GM12878 (cell line): ENCODE data around the gene RXYLT1. TPM values are rescaled to one million over a fixed set of nuclear protein-coding genes. Genes with fewer than 3 reads are reported as not detected.

Experiments used
- ATAC-seq: fragments of 200-7000 bp; cut with Tn5 transposase; 3 replicates; pipeline ENCODE4 v1.9.1; 2020; ENCODE audit warnings: mild to moderate bottlenecking, moderate library complexity
- BruUV-seq: library from RNA; stranded (reverse); fragments of 400-500 nt; replicated peaks from 2 replicates; lab custom pipeline; 2021; lab: Mats Ljungman, UMichigan
- CTCF ChIA-PET: fragments of 300-600 bp; sonication (Branson Sonifier 250); formaldehyde crosslinking; extraction: SDS; loops from one replicate; lab custom pipeline; 2021; ENCODE audit warnings: inconsistent platforms; lab: Yijun Ruan, JAX
- POLR2A ChIA-PET: fragments of 350-600 bp; formaldehyde crosslinking; extraction: SDS; loops from one replicate; lab custom pipeline; 2021; ENCODE audit warnings: inconsistent platforms; lab: Charles Lee
- RAD21 ChIA-PET: fragments of 300-600 bp; sonication (Branson Sonifier 250); formaldehyde crosslinking; loops from one replicate; lab custom pipeline; 2023; ENCODE audit warnings: antibody characterized with exemption; ENCODE audit not compliant: unreplicated experiment; lab: Charles Lee
- SMC1A ChIA-PET: fragments of 300-600 bp; sonication (Branson Sonifier 250); formaldehyde crosslinking; loops from one replicate; lab custom pipeline; 2023; ENCODE audit not compliant: unreplicated experiment, uncharacterized antibody; lab: Charles Lee
- DNase-seq: peaks from one replicate; pipeline ENCODE4 v3.0.0-alpha.2; 2011; ENCODE audit warnings: low read depth, low spot score
- FAIRE-seq: peaks from 3 replicates; lab custom pipeline; 2011; peaks lifted over from hg19 to GRCh38; lab: Jason Lieb, UNC
- H2AFZ ChIP-seq: 2 replicates; pipeline ENCODE4 v1.6.0; 2011; ENCODE audit warnings: low read depth, low read length, control low read depth; ENCODE audit not compliant: control insufficient read depth
- H3K27ac ChIP-seq: 2 replicates; pipeline ENCODE4 v1.5.1; 2011; ENCODE audit warnings: control low read depth; ENCODE audit not compliant: control insufficient read depth, insufficient read depth
- H3K27me3 ChIP-seq, 2 experiments: replicated peaks in 1 of 2; 2 replicates each; pipeline versions ENCODE4 v1.6.0 to v1.6.1; 2011; ENCODE audit warnings: low read length in 1 of 2; ENCODE audit not compliant: control insufficient read depth in 2 of 2, insufficient read depth in 2 of 2
- H3K36me3 ChIP-seq, 2 experiments: 2 replicates each; pipeline ENCODE4 v1.5.1; 2011; ENCODE audit warnings: low read length in 1 of 2; ENCODE audit not compliant: control insufficient read depth in 2 of 2, insufficient read depth in 2 of 2
- H3K4me1 ChIP-seq: 2 replicates; pipeline ENCODE4 v1.6.1; 2011; ENCODE audit warnings: mild to moderate bottlenecking, low read length, moderate library complexity, mixed read lengths; ENCODE audit not compliant: control insufficient read depth, insufficient read depth
- H3K4me2 ChIP-seq: 2 replicates; pipeline ENCODE4 v1.6.0; 2011; ENCODE audit warnings: control low read depth; ENCODE audit not compliant: control insufficient read depth, insufficient read depth
- H3K4me3 ChIP-seq: fragments of 200-600 bp; sonication (generic); 2 replicates; pipeline ENCODE4 v1.5.1; 2016
- H3K79me2 ChIP-seq: 2 replicates; pipeline ENCODE4 v1.6.0; 2011; ENCODE audit warnings: low read length; ENCODE audit not compliant: control insufficient read depth, insufficient read depth
- H3K9ac ChIP-seq: 2 replicates; pipeline ENCODE4 v1.8.0; 2011; ENCODE audit warnings: low read length, control low read depth, mixed read lengths; ENCODE audit not compliant: control insufficient read depth, insufficient read depth
- H3K9me3 ChIP-seq: replicated peaks from 3 replicates; pipeline ENCODE4 v1.5.1; 2011; ENCODE audit warnings: mild to moderate bottlenecking, low read length; ENCODE audit not compliant: control insufficient read depth, insufficient read depth
- H4K20me1 ChIP-seq: 2 replicates; pipeline ENCODE4 v1.6.0; 2011; ENCODE audit not compliant: control insufficient read depth, insufficient read depth
- MTA2 ChIP-seq: fragments of 450-650 bp; IDR thresholded peaks from 2 replicates; pipeline ENCODE4 v1.6.1; 2016; ENCODE audit warnings: low read depth, mild to moderate bottlenecking, moderate library complexity
- NR2C1 ChIP-seq: fragments of 450-650 bp; IDR thresholded peaks from 2 replicates; pipeline ENCODE4 v1.6.1; 2017; ENCODE audit warnings: antibody characterized with exemption, mild to moderate bottlenecking, moderate library complexity
- SUPT20H ChIP-seq: IDR thresholded peaks from 2 replicates; pipeline ENCODE4 v1.6.1; 2011; ENCODE audit warnings: low read depth, mild to moderate bottlenecking, low read length, moderate library complexity, borderline replicate concordance; ENCODE audit not compliant: control insufficient read depth
- WRNIP1 ChIP-seq: IDR thresholded peaks from 2 replicates; pipeline ENCODE4 v1.6.1; 2011; ENCODE audit warnings: low read depth, low read length, improper control_type of control experiment, borderline replicate concordance
- WGBS: methylation state at CpG from one replicate; pipeline ENCODE4 v1.1.6; 2016; ENCODE audit warnings: low lambda C conversion rate; ENCODE audit not compliant: insufficient replicate concordance, insufficient coverage; ENCODE audit errors: missing lambda C conversion rate; 5-methylcytosine and 5-hydroxymethylcytosine counted together
- in situ Hi-C: fragments of 300-500 bp; cut with MboI; formaldehyde crosslinking; loops from 9 replicates; pipeline ENCODE4 v1.14.3; 2018; ENCODE audit warnings: mixed read lengths
- intact Hi-C: fragments of 100-400 bp; cut with micrococcal nuclease; formaldehyde crosslinking; loops from one replicate; pipeline ENCODE4 v1.14.2; 2022; ENCODE audit not compliant: unreplicated experiment
- polyA plus RNA-seq, 11 experiments: library from polyadenylated mRNA; depleted of rRNA in 4 of 11; unstranded in 6 of 11; stranded (reverse) in 5 of 11; fragments of >200 nt; fragmentation: Nextera tagmentation in 4 of 11; fragmentation: Illumina TruSeq in 1 of 11; extraction: Ambion mirVana in 4 of 11; extraction: Trizol in 1 of 11; gene quantifications; 1 replicate in 1 of 11; 2 replicates in 10 of 11; pipeline versions ENCODE4 v1.2.1 to v1.2.3, GENCODE V29; 2011 to 2016; ENCODE audit warnings: inconsistent platforms in 2 of 11, missing spikeins in 2 of 11, low read depth in 1 of 11
- total RNA-seq, 4 experiments: library from RNA; depleted of rRNA in 3 of 4; stranded (reverse); fragments of >200 nt in 3 of 4; fragmentation: Illumina TruSeq in 1 of 4; extraction: Trizol in 1 of 4; gene quantifications; 2 replicates each; pipeline versions ENCODE4 v1.2.1 to v1.2.3, GENCODE V29; 2013 to 2021
- TF ChIP-seq, protein P1 (sequence below): fragments of 450-650 bp; IDR thresholded peaks from 2 replicates; pipeline ENCODE4 v1.6.1; 2017; ENCODE audit warnings: low read depth, mild to moderate bottlenecking, moderate library complexity
- TF ChIP-seq, protein P2 (sequence below): IDR thresholded peaks from 2 replicates; pipeline ENCODE4 v1.6.1; 2011; ENCODE audit warnings: borderline replicate concordance, low read depth, mild to moderate bottlenecking, moderate library complexity, mixed read lengths, low read length; ENCODE audit not compliant: insufficient read depth; ENCODE audit errors: extremely low read length
- TF ChIP-seq, protein P3 (sequence below): fragments of 450-650 bp; formaldehyde crosslinking; IDR thresholded peaks from 2 replicates; pipeline ENCODE4 v1.4.0; 2022; ENCODE audit warnings: mild to moderate bottlenecking, moderate library complexity

Gene RXYLT1
- total and polyA plus RNA-seq, 10 of the 15 experiments (the other 5 are each of a cell fraction or from before 2014, with no cell fraction given), result 10.4 to 33.8 (median 21.5) TPM

DNA sequence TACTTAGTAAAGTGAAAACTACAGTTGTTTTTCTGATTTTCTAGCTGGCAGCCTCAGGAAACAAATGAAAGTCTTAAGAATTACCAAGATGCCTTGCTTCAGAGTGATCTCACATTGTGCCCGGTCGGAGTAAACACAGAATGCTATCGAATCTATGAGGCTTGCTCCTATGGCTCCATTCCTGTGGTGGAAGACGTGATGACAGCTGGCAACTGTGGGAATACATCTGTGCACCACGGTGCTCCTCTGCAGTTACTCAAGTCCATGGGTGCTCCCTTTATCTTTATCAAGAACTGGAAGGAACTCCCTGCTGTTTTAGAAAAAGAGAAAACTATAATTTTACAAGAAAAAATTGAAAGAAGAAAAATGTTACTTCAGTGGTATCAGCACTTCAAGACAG lies 28.9 kb downstream of the RXYLT1 start (continued):
- TF ChIP-seq, protein P1, sequence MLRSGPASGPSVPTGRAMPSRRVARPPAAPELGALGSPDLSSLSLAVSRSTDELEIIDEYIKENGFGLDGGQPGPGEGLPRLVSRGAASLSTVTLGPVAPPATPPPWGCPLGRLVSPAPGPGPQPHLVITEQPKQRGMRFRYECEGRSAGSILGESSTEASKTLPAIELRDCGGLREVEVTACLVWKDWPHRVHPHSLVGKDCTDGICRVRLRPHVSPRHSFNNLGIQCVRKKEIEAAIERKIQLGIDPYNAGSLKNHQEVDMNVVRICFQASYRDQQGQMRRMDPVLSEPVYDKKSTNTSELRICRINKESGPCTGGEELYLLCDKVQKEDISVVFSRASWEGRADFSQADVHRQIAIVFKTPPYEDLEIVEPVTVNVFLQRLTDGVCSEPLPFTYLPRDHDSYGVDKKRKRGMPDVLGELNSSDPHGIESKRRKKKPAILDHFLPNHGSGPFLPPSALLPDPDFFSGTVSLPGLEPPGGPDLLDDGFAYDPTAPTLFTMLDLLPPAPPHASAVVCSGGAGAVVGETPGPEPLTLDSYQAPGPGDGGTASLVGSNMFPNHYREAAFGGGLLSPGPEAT, result no peak

DNA sequence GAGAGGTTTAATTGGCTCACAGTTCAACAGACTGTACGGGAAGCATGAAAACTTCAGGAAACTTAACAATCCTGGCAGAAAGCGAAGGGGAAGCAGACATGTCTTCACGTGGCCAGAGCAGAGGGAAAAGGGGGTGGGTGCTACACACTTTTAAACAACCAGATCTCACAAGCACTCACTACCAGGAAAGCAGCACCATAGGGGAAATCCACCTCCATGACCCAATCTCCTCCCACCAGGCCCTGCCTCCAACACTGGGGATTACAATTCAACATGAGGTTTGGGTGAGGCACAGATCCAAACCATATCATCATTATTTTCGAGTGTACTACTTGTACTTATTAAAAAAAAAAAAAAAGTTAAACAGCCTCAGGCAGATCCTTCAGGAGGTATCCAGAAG lies 29.9 kb downstream of the RXYLT1 start:
- Histone ChIP-seq H3K4me1 (peaks cover 9% of the 10 kb centered on the region; the same call in 1 of the 2 replicates), H4K20me1 (no peaks in the 10 kb centered on the region), H3K79me2 (no peaks in the 10 kb centered on the region), H3K4me2 (no peak overlapping the region), H3K9me3 (no peaks in the 10 kb centered on the region), H3K4me3 (no peak overlapping the region), H3K27ac (no peak overlapping the region), H3K36me3 (peaks cover 0 to 9% of the 10 kb centered on the region in 2 experiments; a peak in 3 of 4 replicates), H2AFZ (no peak overlapping the region), H3K9ac (no peak overlapping the region), H3K27me3 (no peaks in the 10 kb centered on the region)
- CTCF ChIA-PET, result no interaction called here
- in situ Hi-C loops, result no loop called here
- BruUV-seq, result no TSS peak
- WGBS, result 77% methylated on average over 4 of the region's 4 CpGs
- no peak for FAIRE-seq
- RAD21 ChIA-PET, result no interaction called here
- TF ChIP-seq, protein P2, sequence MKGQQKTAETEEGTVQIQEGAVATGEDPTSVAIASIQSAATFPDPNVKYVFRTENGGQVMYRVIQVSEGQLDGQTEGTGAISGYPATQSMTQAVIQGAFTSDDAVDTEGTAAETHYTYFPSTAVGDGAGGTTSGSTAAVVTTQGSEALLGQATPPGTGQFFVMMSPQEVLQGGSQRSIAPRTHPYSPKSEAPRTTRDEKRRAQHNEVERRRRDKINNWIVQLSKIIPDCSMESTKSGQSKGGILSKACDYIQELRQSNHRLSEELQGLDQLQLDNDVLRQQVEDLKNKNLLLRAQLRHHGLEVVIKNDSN, result no peak
- no peak for TF ChIP-seq WRNIP1
- no peak for TF ChIP-seq SUPT20H
- no peak for TF ChIP-seq NR2C1
- TF ChIP-seq MTA2, result no peak
- TF ChIP-seq, protein P3, sequence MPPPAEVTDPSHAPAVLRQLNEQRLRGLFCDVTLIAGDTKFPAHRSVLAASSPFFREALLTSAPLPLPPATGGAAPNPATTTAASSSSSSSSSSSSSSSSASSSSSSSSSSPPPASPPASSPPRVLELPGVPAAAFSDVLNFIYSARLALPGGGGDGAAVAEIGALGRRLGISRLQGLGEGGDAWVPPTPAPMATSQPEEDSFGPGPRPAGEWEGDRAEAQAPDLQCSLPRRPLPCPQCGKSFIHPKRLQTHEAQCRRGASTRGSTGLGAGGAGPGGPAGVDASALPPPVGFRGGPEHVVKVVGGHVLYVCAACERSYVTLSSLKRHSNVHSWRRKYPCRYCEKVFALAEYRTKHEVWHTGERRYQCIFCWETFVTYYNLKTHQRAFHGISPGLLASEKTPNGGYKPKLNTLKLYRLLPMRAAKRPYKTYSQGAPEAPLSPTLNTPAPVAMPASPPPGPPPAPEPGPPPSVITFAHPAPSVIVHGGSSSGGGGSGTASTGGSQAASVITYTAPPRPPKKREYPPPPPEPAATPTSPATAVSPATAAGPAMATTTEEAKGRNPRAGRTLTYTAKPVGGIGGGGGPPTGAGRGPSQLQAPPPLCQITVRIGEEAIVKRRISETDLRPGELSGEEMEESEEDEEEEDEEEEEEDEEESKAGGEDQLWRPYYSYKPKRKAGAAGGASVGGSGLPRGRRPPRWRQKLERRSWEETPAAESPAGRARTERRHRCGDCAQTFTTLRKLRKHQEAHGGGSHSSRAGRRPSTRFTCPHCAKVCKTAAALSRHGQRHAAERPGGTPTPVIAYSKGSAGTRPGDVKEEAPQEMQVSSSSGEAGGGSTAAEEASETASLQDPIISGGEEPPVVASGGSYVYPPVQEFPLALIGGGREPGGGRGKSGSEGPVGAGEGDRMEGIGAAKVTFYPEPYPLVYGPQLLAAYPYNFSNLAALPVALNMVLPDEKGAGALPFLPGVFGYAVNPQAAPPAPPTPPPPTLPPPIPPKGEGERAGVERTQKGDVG (CRISPR knock-in tag), result no peak
- DNase-seq, result no peak
- POLR2A ChIA-PET, result interaction anchor here (0.6 kb wide), 3 partner anchors 15 to 593 kb away, joined by 3 to 4 read pairs (median 4); no protein-coding TSS in a partner anchor
- SMC1A ChIA-PET, result no interaction called here
- intact Hi-C loops, result no loop called here
- no peak for ATAC-seq
